ENCODE results near the gene RNF166. TPM values are rescaled to one million over a fixed set of nuclear protein-coding genes. Genes with fewer than 3 reads are reported as not detected.

The RNF166 gene
- total and polyA plus RNA-seq, 4 donors: 7.8 to 27.2 (median 23.5) TPM

DNA sequence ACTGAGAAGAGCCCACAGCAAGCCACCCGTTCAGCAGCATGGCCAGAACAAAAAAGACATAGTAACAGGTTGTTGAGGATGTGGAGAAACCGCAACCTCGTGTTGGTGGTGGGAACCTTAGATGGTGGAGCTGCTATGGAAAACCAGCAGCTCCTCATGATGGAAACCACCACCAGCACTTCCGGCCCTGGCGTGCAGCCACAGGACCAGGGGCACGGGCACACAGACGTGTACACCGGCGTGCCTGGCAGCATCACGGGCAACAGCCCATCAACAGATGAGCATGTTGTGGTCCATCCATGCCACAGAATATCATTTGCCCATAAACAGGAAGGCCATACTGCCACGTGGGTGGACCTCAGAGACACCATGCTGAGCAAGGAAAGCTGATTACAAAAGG lies 12.0 kb upstream of the RNF166 start:
- H3K36me3 ChIP-seq (ENCODE audit: control insufficient read depth, insufficient read depth, low read length): peaks cover 94% of the 10 kb centered on the region
- H3K4me1 ChIP-seq (ENCODE audit: control insufficient read depth, insufficient read depth, low read length): peaks cover 21% of the 10 kb centered on the region
- WGBS (ENCODE audit: insufficient coverage): 92% methylated on average over 10 of the region's 11 CpGs
- H3K4me3 ChIP-seq (ENCODE audit: low read depth, low read length): no peak overlapping the region
- H3K27me3 ChIP-seq (ENCODE audit: control insufficient read depth, insufficient read depth, low read length): no peaks in the 10 kb centered on the region
- H3K9me3 ChIP-seq (ENCODE audit: control insufficient read depth, insufficient read depth, low read length): no peaks in the 10 kb centered on the region
- DNase-seq (ENCODE audit: low read depth in 4 of 6, low spot score in 6 of 6): no peak
- H3K27ac ChIP-seq (ENCODE audit: low read depth, low read length): no peak overlapping the region

GRCh38 chr16:88716601-88717001 lies 10.4 kb upstream of the RNF166 start:
- Histone ChIP-seq H3K4me1 (ENCODE audit: control insufficient read depth, insufficient read depth, low read length) (peaks cover 21% of the 10 kb centered on the region), H3K27ac (ENCODE audit: low read depth, low read length) (no peak overlapping the region), H3K9me3 (ENCODE audit: control insufficient read depth, insufficient read depth, low read length) (no peaks in the 10 kb centered on the region), H3K4me3 (ENCODE audit: low read depth, low read length) (no peak overlapping the region), H3K27me3 (ENCODE audit: control insufficient read depth, insufficient read depth, low read length) (no peaks in the 10 kb centered on the region), H3K36me3 (ENCODE audit: control insufficient read depth, insufficient read depth, low read length) (peaks cover 90% of the 10 kb centered on the region)
- no peak for DNase-seq (ENCODE audit: low read depth in 4 of 6, low spot score in 6 of 6)
- 95% methylated on average over 21 of the region's 21 CpGs for WGBS (ENCODE audit: insufficient coverage)

DNA sequence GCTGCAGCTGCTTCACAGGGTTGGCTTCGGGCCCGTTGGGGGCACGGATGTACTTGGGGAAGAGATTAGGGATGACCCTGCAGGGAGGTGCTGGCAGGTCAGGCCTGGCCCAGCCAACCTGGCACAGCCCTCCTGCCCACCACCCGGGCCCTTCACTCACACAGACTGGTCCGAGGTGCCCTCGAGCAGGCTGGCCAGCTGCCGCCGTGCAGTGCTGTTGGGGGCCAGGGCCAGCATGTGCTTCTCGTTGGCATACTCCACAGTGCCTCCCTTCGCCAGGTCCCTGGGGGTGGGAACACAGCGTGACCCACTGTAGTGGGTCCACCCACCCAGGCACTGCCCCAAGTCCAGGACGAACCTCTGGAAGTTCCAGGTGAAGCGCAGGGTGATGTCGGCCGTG lies 10.0 kb upstream of the RNF166 start:
- DNase-seq (ENCODE audit: low read depth in 4 of 6, low spot score in 6 of 6): no peak
- 97% methylated on average over 15 of the region's 15 CpGs for WGBS (ENCODE audit: insufficient coverage)
- no peak overlapping the region for H3K4me3 ChIP-seq (ENCODE audit: low read depth, low read length)
- H3K36me3 ChIP-seq (ENCODE audit: control insufficient read depth, insufficient read depth, low read length): peaks cover 90% of the 10 kb centered on the region
- H3K27ac ChIP-seq (ENCODE audit: low read depth, low read length): no peak overlapping the region
- H3K27me3 ChIP-seq (ENCODE audit: control insufficient read depth, insufficient read depth, low read length): no peaks in the 10 kb centered on the region
- H3K4me1 ChIP-seq (ENCODE audit: control insufficient read depth, insufficient read depth, low read length): peaks cover 21% of the 10 kb centered on the region
- H3K9me3 ChIP-seq (ENCODE audit: control insufficient read depth, insufficient read depth, low read length): no peaks in the 10 kb centered on the region

GRCh38 chr16:88715312-88716190 lies 9.3 kb upstream of the RNF166 start:
- Histone ChIP-seq H3K36me3 (ENCODE audit: control insufficient read depth, insufficient read depth, low read length) (peaks cover 89% of the 10 kb centered on the region), H3K4me3 (ENCODE audit: low read depth, low read length) (no peak overlapping the region), H3K9me3 (ENCODE audit: control insufficient read depth, insufficient read depth, low read length) (no peaks in the 10 kb centered on the region), H3K27ac (ENCODE audit: low read depth, low read length) (no peak overlapping the region), H3K27me3 (ENCODE audit: control insufficient read depth, insufficient read depth, low read length) (no peaks in the 10 kb centered on the region), H3K4me1 (ENCODE audit: control insufficient read depth, insufficient read depth, low read length) (peaks cover 21% of the 10 kb centered on the region)
- DNase-seq (ENCODE audit: low read depth in 4 of 6, low spot score in 6 of 6): no peak
- WGBS (ENCODE audit: insufficient coverage): 85% methylated on average over 43 of the region's 57 CpGs

DNA sequence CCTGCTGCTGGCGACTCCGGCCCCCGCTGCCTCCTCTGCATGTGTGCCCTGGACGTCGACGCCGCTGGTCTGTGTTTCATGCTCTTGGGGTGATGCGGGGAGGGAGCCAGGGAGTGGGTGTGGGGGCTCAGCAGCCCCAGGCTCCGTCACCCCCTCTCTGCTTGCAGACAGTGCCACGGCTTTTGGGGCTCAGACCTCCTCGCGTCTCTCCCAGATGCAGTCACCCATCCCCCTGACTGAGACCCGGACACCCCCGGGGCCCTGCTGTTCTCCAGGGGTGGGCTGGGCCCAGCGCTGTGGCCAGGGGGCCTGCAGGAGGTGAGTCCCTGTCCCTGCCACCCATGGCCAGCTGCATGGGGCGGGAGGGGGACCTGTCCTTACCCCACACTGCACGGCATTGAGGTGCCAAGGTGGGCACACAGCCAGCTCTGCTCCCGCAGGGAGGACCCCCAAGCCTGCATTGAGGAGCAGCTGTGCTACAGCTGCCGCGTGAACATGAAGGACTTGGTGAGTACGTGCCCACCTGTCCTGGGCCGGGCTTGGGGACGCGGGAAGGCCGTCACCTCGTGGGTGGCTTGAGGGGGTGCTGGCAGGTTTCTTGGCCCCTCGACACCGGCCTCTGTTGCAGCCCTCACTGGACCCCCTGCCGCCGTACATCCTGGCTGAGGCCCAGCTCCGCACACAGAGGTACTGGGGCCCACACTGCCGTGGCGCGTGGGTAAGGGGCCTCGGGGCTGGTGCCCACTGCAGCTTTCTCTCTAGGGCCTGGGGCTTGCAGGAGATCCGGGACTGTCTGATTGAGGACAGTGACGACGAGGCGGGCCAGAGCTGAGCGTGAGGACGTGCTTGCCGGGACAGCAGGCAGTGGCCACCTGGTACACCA lies 8.5 kb upstream of the RNF166 start:
- DNase-seq (ENCODE audit: low read depth in 4 of 6, low spot score in 6 of 6): no peak
- WGBS (ENCODE audit: insufficient coverage): 90% methylated on average over 37 of the region's 42 CpGs
- Histone ChIP-seq H3K9me3 (ENCODE audit: control insufficient read depth, insufficient read depth, low read length) (no peaks in the 10 kb centered on the region), H3K36me3 (ENCODE audit: control insufficient read depth, insufficient read depth, low read length) (peaks cover 89% of the 10 kb centered on the region), H3K4me3 (ENCODE audit: low read depth, low read length) (no peak overlapping the region), H3K4me1 (ENCODE audit: control insufficient read depth, insufficient read depth, low read length) (peaks cover 15% of the 10 kb centered on the region), H3K27ac (ENCODE audit: low read depth, low read length) (no peak overlapping the region), H3K27me3 (ENCODE audit: control insufficient read depth, insufficient read depth, low read length) (no peaks in the 10 kb centered on the region)

- WGBS (ENCODE audit: insufficient coverage): 89% methylated on average over 25 of the region's 30 CpGs
- no peak for DNase-seq (ENCODE audit: low read depth in 4 of 6, low spot score in 6 of 6)
- H3K36me3 ChIP-seq (ENCODE audit: control insufficient read depth, insufficient read depth, low read length): peaks cover 89% of the 10 kb centered on the region
Observed at GRCh38 chr16:88713568-88714419, 7.6 kb upstream of the RNF166 start.

DNA sequence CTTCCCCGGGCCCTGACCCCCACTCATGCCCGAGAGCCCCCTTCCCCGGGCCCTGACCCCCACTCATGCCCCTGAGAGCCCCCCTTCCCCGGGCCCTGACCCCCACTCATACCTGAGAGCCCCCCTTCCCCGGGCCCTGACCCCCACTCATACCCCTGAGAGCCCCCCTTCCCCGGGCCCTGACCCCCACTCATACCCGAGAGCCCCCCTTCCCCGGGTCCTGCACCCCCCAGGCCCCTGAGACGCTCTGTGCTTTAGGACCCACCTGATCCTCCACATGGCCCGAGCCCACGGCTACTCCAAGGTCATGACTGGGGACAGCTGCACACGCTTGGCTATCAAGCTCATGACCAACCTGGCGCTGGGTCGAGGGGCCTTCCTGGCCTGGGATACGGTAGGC lies 6.8 kb upstream of the RNF166 start:
- Histone ChIP-seq H3K4me3 (ENCODE audit: low read depth, low read length) (no peak overlapping the region), H3K27me3 (ENCODE audit: control insufficient read depth, insufficient read depth, low read length) (no peaks in the 10 kb centered on the region), H3K36me3 (ENCODE audit: control insufficient read depth, insufficient read depth, low read length) (peaks cover 90% of the 10 kb centered on the region), H3K4me1 (ENCODE audit: control insufficient read depth, insufficient read depth, low read length) (peaks cover 5% of the 10 kb centered on the region), H3K27ac (ENCODE audit: low read depth, low read length) (no peak overlapping the region), H3K9me3 (ENCODE audit: control insufficient read depth, insufficient read depth, low read length) (no peaks in the 10 kb centered on the region)
- no peak for DNase-seq (ENCODE audit: low read depth in 4 of 6, low spot score in 6 of 6)
- WGBS (ENCODE audit: insufficient coverage): 95% methylated on average over 7 of the region's 15 CpGs

More at GRCh38 chr16:88713568-88714419, 7.6 kb upstream of the RNF166 start:
- H3K27me3 ChIP-seq (ENCODE audit: control insufficient read depth, insufficient read depth, low read length): no peaks in the 10 kb centered on the region
- no peak overlapping the region for H3K27ac ChIP-seq (ENCODE audit: low read depth, low read length)
- H3K4me1 ChIP-seq (ENCODE audit: control insufficient read depth, insufficient read depth, low read length): peaks cover 7% of the 10 kb centered on the region
- no peaks in the 10 kb centered on the region for H3K9me3 ChIP-seq (ENCODE audit: control insufficient read depth, insufficient read depth, low read length)
- H3K4me3 ChIP-seq (ENCODE audit: low read depth, low read length): no peak overlapping the region

GRCh38 chr16:88712362-88712979 lies 6.3 kb upstream of the RNF166 start:
- Histone ChIP-seq H3K4me1 (ENCODE audit: control insufficient read depth, insufficient read depth, low read length) (peaks cover 7% of the 10 kb centered on the region), H3K4me3 (ENCODE audit: low read depth, low read length) (no peak overlapping the region), H3K27ac (ENCODE audit: low read depth, low read length) (no peak overlapping the region), H3K27me3 (ENCODE audit: control insufficient read depth, insufficient read depth, low read length) (no peaks in the 10 kb centered on the region), H3K36me3 (ENCODE audit: control insufficient read depth, insufficient read depth, low read length) (peaks cover 88% of the 10 kb centered on the region), H3K9me3 (ENCODE audit: control insufficient read depth, insufficient read depth, low read length) (no peaks in the 10 kb centered on the region)
- no peak for DNase-seq (ENCODE audit: low read depth in 4 of 6, low spot score in 6 of 6)
- WGBS (ENCODE audit: insufficient coverage): 72% methylated on average over 21 of the region's 25 CpGs

All from spinal cord (tissue), 10 donors.